Hepatocyte (in vitro differentiated cells): ENCODE measurements around the gene ZMIZ2. TPM values are rescaled to one million over a fixed set of nuclear protein-coding genes. Genes with fewer than 3 reads are reported as not detected.

Source experiments
- DNase-seq: peaks from one replicate; pipeline ENCODE4 v3.0.0-alpha.2; 2016; ENCODE audit warnings: low spot score
- H2AFZ ChIP-seq: fragments of 200-600 bp; sonication (generic); 2 replicates; pipeline ENCODE4 v1.6.0; 2016; ENCODE audit warnings: antibody characterized with exemption, mild to moderate bottlenecking
- H3K27ac ChIP-seq: fragments of 200-600 bp; sonication (generic); 2 replicates; pipeline ENCODE4 v1.5.1; 2016; ENCODE audit warnings: mild to moderate bottlenecking
- H3K27me3 ChIP-seq: fragments of 200-600 bp; sonication (generic); 2 replicates; pipeline ENCODE4 v1.6.1; 2016
- H3K36me3 ChIP-seq: fragments of 200-600 bp; sonication (generic); replicated peaks from 2 replicates; pipeline ENCODE4 v1.5.1; 2016; ENCODE audit warnings: low read depth; ENCODE audit not compliant: insufficient read depth
- H3K4me1 ChIP-seq: fragments of 200-600 bp; sonication (generic); 2 replicates; pipeline ENCODE4 v1.5.1; 2016; ENCODE audit warnings: mild to moderate bottlenecking, moderate library complexity; ENCODE audit not compliant: insufficient read depth
- H3K4me2 ChIP-seq: fragments of 200-600 bp; sonication (generic); 2 replicates; pipeline ENCODE4 v1.6.0; 2016
- H3K4me3 ChIP-seq: fragments of 200-600 bp; sonication (generic); 2 replicates; pipeline ENCODE4 v1.5.1; 2016; ENCODE audit warnings: mild to moderate bottlenecking
- H3K79me2 ChIP-seq: fragments of 200-600 bp; sonication (generic); 2 replicates; pipeline ENCODE4 v1.6.0; 2017; ENCODE audit warnings: mild to moderate bottlenecking
- H3K9me2 ChIP-seq: fragments of 200-600 bp; sonication (generic); replicated peaks from 2 replicates; pipeline ENCODE4 v1.6.0; 2017; ENCODE audit warnings: mild to moderate bottlenecking; ENCODE audit not compliant: insufficient read depth
- H3K9me3 ChIP-seq: fragments of 200-600 bp; sonication (generic); 2 replicates; pipeline ENCODE4 v1.5.1; 2016; ENCODE audit warnings: low read depth, mild to moderate bottlenecking
- H4K20me1 ChIP-seq: fragments of 200-600 bp; sonication (generic); 2 replicates; pipeline ENCODE4 v1.6.0; 2016; ENCODE audit warnings: mild to moderate bottlenecking; ENCODE audit not compliant: insufficient read depth, poor library complexity, severe bottlenecking
- EZH2 ChIP-seq: fragments of 200-600 bp; sonication (generic); IDR thresholded peaks from 2 replicates; pipeline ENCODE4 v1.6.1; 2016; ENCODE audit warnings: antibody characterized with exemption, mild to moderate bottlenecking, borderline replicate concordance
- EZH2phosphoT487 ChIP-seq: fragments of 200-600 bp; sonication (generic); IDR thresholded peaks from one replicate; pipeline ENCODE4 v1.6.1; 2018; ENCODE audit warnings: antibody characterized with exemption, mild to moderate bottlenecking, low read depth, moderate library complexity; ENCODE audit not compliant: unreplicated experiment, severe bottlenecking
- WGBS: methylation state at CpG from one replicate; pipeline ENCODE4 v1.1.6; 2016; ENCODE audit warnings: low lambda C conversion rate; ENCODE audit errors: missing lambda C conversion rate; 5-methylcytosine and 5-hydroxymethylcytosine counted together
- polyA plus RNA-seq: library from polyadenylated mRNA; unstranded; fragments of >200 nt; fragmentation: Nextera tagmentation; extraction: Ambion mirVana; gene quantifications from 2 replicates; pipeline ENCODE4 v1.2.1, GENCODE V29; 2016
- total RNA-seq: library from RNA; depleted of rRNA; stranded (reverse); fragments of >200 nt; gene quantifications from 2 replicates; pipeline ENCODE4 v1.2.3, GENCODE V29; 2014
- TF ChIP-seq, protein P1 (sequence below): fragments of 200-600 bp; sonication (generic); IDR thresholded peaks from 2 replicates; pipeline ENCODE4 v1.5.1; 2016; ENCODE audit warnings: antibody characterized with exemption, mild to moderate bottlenecking; ENCODE audit not compliant: poor library complexity

Gene ZMIZ2
- total and polyA plus RNA-seq, 2 experiments from 2014 or later = 10.5 to 37.0 TPM

DNA sequence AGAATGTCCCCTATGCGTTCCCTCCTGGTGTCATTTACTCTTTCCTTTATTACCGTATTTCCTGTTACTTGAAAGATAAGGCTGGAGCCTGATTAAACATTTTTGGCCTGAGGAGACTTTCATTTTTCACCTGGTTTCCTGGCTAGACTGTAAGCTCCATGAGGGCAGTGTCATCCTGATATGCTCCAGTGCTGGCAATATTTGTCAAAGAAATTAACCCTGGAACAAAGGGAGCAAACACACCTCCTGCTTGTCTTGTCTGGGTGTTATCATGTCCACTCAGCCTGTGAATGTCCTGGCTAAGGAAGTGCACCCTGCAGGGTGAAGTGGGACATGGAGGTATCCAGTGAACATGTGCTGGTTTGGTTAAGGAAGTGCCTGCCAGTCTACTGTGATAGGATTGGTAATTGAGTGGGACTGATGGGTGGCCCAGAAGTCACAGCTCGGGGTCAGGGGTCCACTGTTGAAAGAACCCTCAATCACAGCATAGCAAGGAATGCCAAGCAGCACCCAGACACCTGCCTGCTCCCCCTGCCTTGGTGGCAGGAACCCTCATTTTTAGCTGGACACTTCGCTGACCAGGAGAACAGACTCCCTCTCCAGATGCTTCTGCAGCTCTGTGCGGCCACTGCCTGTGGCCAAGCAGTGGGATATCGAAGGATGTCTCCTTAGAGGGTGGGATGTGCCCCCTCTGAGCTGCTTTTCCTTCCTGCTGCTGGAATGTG lies 26.9 kb downstream of the ZMIZ2 start:
- H3K9me3 ChIP-seq = no peaks in the 10 kb centered on the region
- H3K9me2 ChIP-seq = no peaks in the 10 kb centered on the region
- H3K4me1 ChIP-seq = no peaks in the 10 kb centered on the region
- no peak overlapping the region for H2AFZ ChIP-seq
- no peak for DNase-seq
- H3K4me2 ChIP-seq = no peak overlapping the region
- no peaks in the 10 kb centered on the region for H3K79me2 ChIP-seq
- H3K4me3 ChIP-seq = no peak overlapping the region
- WGBS = 90% methylated on average over 6 of the region's 6 CpGs
- H3K36me3 ChIP-seq = no peaks in the 10 kb centered on the region
- TF ChIP-seq EZH2phosphoT487 (no peak), EZH2 (no peak)
- TF ChIP-seq, protein P1, sequence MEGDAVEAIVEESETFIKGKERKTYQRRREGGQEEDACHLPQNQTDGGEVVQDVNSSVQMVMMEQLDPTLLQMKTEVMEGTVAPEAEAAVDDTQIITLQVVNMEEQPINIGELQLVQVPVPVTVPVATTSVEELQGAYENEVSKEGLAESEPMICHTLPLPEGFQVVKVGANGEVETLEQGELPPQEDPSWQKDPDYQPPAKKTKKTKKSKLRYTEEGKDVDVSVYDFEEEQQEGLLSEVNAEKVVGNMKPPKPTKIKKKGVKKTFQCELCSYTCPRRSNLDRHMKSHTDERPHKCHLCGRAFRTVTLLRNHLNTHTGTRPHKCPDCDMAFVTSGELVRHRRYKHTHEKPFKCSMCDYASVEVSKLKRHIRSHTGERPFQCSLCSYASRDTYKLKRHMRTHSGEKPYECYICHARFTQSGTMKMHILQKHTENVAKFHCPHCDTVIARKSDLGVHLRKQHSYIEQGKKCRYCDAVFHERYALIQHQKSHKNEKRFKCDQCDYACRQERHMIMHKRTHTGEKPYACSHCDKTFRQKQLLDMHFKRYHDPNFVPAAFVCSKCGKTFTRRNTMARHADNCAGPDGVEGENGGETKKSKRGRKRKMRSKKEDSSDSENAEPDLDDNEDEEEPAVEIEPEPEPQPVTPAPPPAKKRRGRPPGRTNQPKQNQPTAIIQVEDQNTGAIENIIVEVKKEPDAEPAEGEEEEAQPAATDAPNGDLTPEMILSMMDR = no peak
- H3K27me3 ChIP-seq = no peaks in the 10 kb centered on the region
- no peak overlapping the region for H3K27ac ChIP-seq
- no peaks in the 10 kb centered on the region for H4K20me1 ChIP-seq

DNA sequence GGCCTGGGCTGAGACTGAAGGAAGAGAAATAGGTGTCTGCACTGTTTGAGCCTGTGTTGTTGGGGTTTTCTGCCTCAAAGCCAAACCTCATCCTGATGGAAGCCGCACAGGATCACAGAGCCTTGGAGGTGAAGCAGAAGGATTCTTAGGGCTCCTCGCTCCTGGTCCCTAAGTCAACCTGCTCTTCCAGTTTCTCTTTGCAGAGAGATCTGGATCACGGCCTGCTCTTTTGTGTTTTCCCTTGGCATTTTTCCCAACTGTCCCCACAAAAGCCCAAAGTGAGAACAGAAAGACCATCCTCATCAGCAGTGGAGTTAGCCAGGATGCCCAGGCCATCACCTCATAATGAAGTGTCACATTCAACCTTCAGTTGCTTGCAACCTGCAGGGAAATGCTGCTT lies 27.6 kb downstream of the ZMIZ2 start:
- no peak overlapping the region for H2AFZ ChIP-seq
- TF ChIP-seq, protein P1 = no peak
- no peak overlapping the region for H3K4me3 ChIP-seq
- no peaks in the 10 kb centered on the region for H3K79me2 ChIP-seq
- no peaks in the 10 kb centered on the region for H3K9me3 ChIP-seq
- H3K27me3 ChIP-seq = no peaks in the 10 kb centered on the region
- no peak overlapping the region for H3K4me2 ChIP-seq
- DNase-seq = no peak
- no peaks in the 10 kb centered on the region for H3K36me3 ChIP-seq
- H3K9me2 ChIP-seq = no peaks in the 10 kb centered on the region
- WGBS = 79% methylated on average over 3 of the region's 3 CpGs
- no peaks in the 10 kb centered on the region for H3K4me1 ChIP-seq
- H3K27ac ChIP-seq = no peak overlapping the region
- H4K20me1 ChIP-seq = no peaks in the 10 kb centered on the region

DNA sequence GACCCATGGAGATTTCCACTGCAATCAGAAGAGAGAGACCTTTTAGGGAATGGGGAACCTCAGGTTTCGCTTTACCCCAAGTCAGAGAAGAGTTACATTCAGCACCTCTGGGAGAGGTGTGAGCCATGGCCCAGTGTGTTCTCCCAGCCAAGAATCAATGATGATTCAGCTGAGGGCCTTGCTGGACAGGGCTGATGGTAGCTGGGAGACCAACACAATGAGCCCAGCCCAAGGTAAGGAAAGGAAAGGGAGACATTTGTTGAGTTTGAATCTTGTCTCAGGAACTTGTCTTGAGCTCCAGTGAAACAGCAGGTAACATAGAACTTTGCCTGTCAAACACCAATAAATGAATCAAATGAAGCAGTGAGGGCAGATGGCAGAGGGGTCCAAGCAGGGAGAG lies 33.8 kb downstream of the ZMIZ2 start:
- no peak overlapping the region for H3K27ac ChIP-seq
- no peaks in the 10 kb centered on the region for H3K79me2 ChIP-seq
- H3K4me2 ChIP-seq = no peak overlapping the region
- 95% methylated on average over 1 of the region's 1 CpG for WGBS
- H3K4me3 ChIP-seq = no peak overlapping the region
- H3K36me3 ChIP-seq = no peaks in the 10 kb centered on the region
- H4K20me1 ChIP-seq = no peaks in the 10 kb centered on the region
- H3K9me2 ChIP-seq = no peaks in the 10 kb centered on the region
- H3K9me3 ChIP-seq = no peaks in the 10 kb centered on the region
- no peaks in the 10 kb centered on the region for H3K27me3 ChIP-seq
- no peaks in the 10 kb centered on the region for H3K4me1 ChIP-seq
- no peak for DNase-seq
- TF ChIP-seq EZH2phosphoT487 (no peak), EZH2 (no peak)
- TF ChIP-seq, protein P1 = no peak
- H2AFZ ChIP-seq = no peak overlapping the region

DNA sequence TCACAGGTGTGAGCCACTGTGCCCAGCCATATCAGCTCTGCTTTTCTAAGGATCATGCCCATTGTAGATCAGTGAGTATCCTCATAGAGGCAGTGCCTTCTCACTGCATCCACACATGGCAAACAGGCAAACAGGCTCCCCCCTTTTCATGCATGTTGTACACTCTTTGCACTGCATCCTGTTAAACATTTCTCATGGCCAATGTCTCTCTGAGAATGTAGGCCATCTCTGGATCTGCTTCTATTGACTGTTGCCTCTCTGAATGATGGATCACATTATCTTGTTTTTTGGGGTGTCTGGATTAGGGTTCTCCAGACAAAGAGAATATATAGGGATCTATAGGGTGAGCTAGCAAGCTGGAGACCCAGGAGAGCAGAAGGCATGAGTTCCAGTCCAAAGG lies 34.8 kb downstream of the ZMIZ2 start:
- TF ChIP-seq, protein P1 = no peak
- TF ChIP-seq EZH2phosphoT487 (no peak), EZH2 (no peak)

More for the DNA sequence above, 34.8 kb downstream of the ZMIZ2 start:
- no peaks in the 10 kb centered on the region for H3K4me1 ChIP-seq
- no peak for DNase-seq
- H3K27ac ChIP-seq = no peak overlapping the region
- no peaks in the 10 kb centered on the region for H4K20me1 ChIP-seq
- no peaks in the 10 kb centered on the region for H3K79me2 ChIP-seq
- no peak overlapping the region for H2AFZ ChIP-seq
- no peaks in the 10 kb centered on the region for H3K9me3 ChIP-seq
- H3K4me2 ChIP-seq = no peak overlapping the region
- H3K9me2 ChIP-seq = no peaks in the 10 kb centered on the region
- H3K4me3 ChIP-seq = no peak overlapping the region
- no peaks in the 10 kb centered on the region for H3K36me3 ChIP-seq
- H3K27me3 ChIP-seq = no peaks in the 10 kb centered on the region
